GM21515 (cell line): Measurements from ENCODE around the gene TNFSF13.

Experiments used
- ATAC-seq: cut with Tn5 transposase; IDR thresholded peaks from one replicate; pipeline ENCODE4 v1.9.1; 2021; ENCODE audit not compliant: unreplicated experiment

Gene TNFSF13

DNA sequence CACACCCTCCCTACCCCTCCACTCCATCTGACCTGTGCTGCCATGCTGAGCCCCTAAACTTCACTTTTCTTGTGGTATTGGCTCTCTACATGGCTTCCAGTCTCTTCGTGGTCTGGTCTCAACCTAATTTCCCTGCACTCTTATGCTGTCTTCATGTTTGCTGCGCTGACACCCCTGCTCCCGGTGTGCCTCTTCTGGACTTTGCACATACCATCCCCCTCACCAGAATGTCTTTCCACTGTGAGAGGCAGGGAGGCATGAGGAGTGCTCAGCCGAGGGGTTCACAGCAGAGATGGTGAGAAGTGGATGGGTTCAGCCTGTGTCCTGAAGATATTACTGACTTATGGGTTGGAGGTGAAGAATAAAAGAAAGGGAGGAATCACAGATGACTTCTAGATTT, 7.2 kb upstream of the TNFSF13 start:
- ATAC-seq, result no peak

DNA sequence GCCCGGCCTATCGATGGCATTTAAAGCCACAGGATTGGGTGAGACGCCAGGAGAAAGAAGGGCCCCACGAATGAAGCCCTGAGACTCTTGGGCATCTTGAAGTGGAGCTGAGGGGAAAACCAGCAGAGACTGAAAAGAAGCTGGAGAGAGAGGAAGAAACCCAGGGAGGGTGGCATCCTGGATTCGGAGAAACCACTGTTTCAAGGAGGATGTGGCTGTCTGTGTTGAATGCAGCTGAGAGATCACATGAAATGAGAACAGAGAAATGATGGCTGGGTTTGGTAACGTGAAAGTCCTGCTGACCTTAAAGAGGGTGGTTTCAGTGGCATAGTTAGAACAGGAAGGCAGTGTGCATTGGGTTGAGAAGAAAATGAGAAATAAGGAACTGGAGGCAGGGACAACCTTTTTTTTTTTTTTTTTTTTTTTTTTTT, 5.9 kb upstream of the TNFSF13 start:
- no peak for ATAC-seq

DNA sequence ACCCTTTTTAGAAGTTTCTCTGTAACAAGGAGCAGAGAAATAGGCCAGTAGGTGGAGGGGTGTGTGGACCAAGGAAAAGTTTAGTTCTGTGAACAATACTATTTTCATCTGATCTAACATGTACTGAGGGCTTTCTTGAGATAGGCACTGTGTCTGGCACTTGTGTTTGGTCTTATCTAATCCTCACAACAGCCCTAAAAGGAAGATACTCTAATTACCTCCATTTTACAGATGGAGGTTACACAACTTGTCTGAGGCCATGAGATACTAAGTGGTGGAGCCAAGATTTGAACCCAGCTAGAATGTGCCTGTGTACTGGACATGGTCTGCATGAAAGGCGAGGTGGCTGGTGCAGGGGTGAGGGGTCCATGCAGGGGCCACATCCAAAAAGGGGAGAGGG, 5.2 kb upstream of the TNFSF13 start:
- no peak for ATAC-seq

DNA sequence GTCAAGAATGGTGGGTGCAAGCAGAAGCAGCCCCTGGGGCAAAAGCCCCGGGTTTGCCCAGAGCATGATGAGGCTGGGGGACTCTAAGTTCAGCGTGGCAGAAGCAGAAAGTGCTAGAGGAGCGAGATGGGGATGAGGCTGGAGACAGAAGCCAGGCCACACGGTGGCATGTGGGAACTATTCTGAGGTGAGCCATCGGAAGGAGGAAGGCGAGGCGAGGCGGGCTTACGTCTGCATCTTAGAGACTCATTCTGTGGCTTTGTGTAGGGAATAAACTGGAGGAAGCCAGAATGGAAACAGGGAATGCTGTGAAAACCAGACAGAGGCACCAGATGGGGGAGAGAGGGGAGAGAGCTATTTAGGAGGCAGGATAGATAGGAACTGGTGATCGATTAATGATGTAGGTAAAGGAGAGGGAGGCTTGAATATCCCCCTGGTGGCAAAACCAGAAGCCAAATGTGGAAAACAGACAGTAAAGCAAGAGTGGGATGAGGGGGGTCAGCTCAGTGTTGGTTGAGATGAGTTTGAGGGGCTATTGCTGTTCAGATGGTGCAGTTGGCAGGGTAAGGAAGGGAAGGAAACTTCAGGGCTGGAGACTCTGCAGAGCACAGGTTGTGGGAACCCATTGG, 3.1 kb upstream of the TNFSF13 start:
- ATAC-seq, result no peak

DNA sequence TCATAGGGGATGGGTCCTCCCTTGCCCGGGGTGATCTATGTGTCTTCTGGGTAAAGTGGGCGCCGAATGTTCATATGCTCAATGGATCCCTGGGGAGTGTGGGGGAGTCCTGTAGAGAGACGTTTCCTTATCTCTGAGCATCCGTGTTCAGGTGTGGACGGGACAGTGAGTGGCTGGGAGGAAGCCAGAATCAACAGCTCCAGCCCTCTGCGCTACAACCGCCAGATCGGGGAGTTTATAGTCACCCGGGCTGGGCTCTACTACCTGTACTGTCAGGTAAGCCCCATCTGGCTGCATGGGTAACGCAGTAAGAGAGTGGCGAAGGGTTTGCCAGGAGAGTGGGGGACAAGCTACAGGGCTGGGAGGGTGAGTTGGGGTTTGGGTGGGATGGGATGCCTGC, 1.9 kb upstream of the TNFSF13 start:
- no peak for ATAC-seq

DNA sequence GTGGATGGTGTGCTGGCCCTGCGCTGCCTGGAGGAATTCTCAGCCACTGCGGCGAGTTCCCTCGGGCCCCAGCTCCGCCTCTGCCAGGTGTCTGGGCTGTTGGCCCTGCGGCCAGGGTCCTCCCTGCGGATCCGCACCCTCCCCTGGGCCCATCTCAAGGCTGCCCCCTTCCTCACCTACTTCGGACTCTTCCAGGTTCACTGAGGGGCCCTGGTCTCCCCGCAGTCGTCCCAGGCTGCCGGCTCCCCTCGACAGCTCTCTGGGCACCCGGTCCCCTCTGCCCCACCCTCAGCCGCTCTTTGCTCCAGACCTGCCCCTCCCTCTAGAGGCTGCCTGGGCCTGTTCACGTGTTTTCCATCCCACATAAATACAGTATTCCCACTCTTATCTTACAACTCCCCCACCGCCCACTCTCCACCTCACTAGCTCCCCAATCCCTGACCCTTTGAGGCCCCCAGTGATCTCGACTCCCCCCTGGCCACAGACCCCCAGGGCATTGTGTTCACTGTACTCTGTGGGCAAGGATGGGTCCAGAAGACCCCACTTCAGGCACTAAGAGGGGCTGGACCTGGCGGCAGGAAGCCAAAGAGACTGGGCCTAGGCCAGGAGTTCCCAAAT, 1.3 kb upstream of the TNFSF13 start:
- ATAC-seq, result no peak

DNA sequence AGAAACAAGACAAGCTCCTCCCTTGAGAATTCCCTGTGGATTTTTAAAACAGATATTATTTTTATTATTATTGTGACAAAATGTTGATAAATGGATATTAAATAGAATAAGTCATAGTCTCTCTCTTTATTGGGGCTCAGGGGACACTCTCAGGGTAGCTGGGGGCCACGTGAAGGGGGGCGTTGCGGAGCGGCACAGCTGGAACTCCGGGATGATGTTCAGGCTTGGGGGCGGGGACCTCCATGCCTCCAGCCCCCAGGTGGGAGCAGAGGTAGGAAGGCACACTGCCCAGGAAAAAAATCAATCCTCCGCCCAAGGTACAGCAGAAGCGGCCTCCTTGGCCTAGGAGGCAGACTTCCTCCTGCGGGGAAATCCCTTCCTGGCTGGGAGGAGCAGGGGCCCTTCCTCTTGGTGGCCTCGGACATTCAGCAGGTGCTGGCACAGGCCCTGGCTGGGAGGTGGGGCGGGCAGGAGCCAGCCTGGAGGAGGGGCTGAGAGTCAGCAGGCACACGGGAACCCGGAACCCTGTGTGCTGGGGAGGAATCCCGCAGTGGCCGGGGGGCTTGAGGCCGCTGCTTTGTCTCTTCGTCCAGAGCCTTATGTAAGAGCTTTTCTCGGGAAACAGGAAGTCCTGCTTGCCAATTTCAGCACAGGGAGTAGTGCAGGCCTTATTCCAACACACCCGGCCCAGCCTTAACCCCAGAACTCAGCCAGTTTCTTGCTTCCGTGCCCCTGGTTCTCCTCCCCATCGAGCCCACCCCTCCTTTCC, 591 bp upstream of the TNFSF13 start:
- no peak for ATAC-seq

DNA sequence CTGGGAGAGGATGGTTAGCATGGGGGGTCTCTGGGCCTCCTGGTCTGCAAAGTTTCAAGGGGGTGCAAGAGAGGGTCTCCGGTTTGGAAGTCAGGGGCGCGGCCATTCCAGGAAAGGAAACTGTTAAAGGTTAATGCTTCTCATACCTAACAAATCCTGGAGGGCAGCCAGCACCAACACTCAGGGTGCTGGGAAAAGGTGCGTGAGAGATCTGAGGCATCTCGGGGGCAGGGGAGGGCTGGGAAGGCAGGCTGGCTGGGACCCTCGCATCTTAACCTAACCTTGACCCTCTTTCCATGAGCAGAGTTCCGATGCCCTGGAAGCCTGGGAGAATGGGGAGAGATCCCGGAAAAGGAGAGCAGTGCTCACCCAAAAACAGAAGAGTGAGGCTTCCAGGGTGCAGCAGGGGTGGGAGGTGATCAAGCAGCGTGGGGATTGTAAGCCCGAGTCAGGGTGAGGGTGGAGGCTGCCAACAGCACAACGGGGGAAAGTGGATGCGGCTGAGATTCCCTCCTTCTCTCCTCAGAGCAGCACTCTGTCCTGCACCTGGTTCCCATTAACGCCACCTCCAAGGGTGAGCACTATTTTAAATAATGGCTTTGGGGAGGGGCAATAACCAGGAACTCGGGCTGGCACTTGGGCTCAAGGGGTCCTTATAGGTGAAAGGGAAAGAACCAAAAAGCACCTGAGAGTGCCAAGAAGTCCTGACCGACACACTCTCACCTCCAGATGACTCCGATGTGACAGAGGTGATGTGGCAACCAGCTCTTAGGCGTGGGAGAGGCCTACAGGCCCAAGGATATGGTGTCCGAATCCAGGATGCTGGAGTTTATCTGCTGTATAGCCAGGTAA, 996 bp downstream of the TNFSF13 start:
- no peak for ATAC-seq

DNA sequence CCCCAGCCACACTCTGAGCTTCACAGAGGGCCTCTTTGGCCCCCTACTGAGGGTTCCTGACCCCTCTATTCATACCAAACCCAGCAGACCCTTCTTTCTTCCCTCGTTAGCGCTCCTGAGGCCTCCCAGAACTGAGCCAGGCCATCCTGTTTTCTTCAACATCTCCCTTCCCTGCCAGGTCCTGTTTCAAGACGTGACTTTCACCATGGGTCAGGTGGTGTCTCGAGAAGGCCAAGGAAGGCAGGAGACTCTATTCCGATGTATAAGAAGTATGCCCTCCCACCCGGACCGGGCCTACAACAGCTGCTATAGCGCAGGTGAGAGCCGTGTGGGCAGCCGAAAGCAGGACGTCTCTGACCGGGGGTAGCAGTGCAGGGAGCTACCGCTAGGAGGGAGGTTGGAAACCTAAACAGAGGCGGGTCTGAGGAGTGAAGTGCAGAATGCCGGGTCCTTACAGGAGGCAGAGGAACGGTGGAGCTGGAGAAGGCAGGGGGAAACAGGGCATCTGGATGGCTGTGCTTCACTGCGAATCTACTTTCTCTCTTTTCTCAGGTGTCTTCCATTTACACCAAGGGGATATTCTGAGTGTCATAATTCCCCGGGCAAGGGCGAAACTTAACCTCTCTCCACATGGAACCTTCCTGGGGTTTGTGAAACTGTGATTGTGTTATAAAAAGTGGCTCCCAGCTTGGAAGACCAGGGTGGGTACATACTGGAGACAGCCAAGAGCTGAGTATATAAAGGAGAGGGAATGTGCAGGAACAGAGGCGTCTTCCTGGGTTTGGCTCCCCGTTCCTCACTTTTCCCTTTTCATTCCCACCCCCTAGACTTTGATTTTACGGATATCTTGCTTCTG, 1.9 kb downstream of the TNFSF13 start:
- no peak for ATAC-seq

DNA sequence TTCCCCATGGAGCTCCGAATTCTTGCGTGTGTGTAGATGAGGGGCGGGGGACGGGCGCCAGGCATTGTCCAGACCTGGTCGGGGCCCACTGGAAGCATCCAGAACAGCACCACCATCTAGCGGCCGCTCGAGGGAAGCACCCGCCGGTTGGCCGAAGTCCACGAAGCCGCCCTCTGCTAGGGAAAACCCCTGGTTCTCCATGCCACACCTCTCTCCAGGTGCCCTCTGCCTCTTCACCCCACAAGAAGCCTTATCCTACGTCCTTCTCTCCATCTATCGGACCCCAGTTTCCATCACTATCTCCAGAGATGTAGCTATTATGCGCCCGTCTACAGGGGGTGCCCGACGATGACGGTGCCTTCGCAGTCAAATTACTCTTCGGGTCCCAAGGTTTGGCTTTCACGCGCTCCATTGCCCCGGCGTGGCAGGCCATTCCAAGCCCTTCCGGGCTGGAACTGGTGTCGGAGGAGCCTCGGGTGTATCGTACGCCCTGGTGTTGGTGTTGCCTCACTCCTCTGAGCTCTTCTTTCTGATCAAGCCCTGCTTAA, 2.6 kb downstream of the TNFSF13 start:
- peak; percentile 54 for ATAC-seq

DNA sequence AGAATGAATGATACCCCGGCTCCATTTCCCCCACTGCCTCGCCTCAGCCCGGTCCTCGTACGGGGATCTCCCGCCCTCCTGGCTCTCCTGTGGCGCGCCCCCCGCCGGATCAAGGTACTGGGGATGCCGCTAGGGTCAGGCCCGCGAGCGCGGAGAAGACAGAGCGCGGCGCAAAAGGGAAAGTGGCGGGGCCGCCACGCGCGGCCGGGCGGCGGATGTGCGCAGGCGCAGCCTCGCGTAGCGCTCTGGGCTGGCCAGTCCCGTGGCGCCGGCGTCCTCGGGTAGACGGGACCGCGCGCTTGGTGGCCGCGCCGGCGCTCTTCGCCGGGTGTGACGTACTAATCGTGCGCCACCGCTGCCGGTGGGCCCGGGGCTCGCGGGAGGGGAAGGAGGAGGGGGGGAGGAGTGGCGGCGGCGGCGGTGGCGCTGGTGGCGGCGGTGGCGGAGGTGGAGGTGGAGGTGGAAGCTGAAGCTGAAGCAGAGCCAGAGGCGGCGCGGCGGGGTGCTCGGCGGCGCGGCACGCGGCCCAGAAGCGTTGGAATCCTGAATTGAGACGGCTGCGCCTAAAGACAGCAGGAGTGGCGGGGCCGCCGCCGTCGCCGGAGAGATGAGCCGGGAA, 3.1 kb downstream of the TNFSF13 start, which contains the start of gene SENP3:
Gene SENP3 (plus strand): TSS at position 331 of the 619 bp plus-strand sequence. CDS start 1,158 bp downstream, outside the sequence.
- peak; percentile 55 for ATAC-seq

DNA sequence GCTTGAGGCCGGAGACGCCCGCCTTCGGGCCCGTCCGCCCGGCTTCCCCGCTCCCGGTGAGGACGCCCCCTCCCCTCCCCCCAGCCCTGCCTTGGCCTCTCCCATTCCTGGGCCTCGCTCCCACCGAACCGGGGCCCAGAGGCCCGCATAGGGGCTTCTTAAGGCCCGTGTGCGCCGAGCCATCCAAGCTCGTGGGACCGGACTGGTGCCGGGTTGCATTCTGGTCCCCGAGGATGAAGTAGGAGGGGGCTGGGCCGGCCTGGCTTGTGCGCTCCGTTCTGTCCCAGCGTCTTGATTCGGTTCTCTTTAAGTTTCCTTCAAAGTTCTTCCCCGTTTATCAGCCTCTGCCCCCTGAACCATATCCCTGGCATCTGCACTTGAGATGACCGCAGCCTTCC, 3.7 kb downstream of the TNFSF13 start:
- ATAC-seq, result no peak

DNA sequence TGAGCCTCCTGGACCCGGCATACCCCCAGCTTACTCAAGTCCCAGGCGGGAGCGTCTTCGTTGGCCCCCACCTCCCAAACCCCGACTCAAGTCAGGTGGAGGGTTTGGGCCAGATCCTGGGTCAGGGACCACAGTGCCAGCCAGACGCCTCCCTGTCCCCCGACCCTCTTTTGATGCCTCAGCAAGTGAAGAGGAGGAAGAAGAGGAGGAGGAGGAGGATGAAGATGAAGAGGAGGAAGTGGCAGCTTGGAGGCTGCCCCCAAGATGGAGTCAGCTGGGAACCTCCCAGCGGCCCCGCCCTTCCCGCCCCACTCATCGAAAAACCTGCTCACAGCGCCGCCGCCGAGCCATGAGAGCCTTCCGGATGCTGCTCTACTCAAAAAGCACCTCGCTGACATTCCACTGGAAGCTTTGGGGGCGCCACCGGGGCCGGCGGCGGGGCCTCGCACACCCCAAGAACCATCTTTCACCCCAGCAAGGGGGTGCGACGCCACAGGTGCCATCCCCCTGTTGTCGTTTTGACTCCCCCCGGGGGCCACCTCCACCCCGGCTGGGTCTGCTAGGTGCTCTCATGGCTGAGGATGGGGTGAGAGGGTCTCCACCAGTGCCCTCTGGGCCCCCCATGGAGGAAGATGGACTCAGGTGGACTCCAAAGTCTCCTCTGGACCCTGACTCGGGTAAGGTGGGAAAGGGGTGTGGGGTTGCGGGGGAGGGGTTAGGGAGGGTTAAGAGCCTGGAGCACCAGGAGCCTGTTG, 4.7 kb downstream of the TNFSF13 start:
- no peak for ATAC-seq

DNA sequence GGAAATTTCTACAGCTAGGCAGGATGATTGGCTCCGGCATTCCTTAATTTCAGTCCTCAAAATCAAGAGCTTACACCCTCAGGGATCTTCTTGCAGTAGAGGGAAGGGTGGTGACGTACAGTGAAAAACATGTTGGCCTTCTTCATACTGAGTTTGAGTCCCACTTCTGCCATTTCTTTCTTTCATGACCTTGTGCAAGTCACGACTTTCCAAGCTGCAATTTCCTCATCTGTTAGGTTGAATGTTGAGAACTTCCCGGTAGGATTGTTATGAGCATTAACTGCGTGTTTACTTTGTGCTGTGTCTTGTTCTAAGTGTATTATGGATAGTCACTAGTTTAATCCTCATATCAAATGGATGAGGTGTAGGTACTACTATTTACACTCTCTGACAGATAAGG, 11.0 kb downstream of the TNFSF13 start:
- ATAC-seq, result no peak

DNA sequence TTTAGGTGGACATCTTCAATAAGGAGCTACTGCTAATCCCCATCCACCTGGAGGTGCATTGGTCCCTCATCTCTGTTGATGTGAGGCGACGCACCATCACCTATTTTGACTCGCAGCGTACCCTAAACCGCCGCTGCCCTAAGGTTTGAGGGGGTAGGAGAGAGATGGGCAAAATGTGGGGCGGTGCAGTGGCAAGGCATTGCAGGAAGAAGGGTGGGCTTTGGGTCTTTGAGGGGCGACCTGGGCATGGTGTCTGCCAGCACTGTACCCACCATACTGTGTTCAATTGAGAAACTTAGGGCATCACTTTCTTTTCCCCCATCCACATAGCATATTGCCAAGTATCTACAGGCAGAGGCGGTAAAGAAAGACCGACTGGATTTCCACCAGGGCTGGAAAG, 11.8 kb downstream of the TNFSF13 start:
- no peak for ATAC-seq

DNA sequence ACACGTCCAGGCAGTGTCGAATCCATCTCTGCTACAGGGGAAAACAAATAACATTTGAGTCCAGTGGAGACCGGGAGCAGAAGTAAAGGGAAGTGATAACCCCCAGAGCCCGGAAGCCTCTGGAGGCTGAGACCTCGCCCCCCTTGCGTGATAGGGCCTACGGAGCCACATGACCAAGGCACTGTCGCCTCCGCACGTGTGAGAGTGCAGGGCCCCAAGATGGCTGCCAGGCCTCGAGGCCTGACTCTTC, 13.7 kb downstream of the TNFSF13 start:
- no peak for ATAC-seq

DNA sequence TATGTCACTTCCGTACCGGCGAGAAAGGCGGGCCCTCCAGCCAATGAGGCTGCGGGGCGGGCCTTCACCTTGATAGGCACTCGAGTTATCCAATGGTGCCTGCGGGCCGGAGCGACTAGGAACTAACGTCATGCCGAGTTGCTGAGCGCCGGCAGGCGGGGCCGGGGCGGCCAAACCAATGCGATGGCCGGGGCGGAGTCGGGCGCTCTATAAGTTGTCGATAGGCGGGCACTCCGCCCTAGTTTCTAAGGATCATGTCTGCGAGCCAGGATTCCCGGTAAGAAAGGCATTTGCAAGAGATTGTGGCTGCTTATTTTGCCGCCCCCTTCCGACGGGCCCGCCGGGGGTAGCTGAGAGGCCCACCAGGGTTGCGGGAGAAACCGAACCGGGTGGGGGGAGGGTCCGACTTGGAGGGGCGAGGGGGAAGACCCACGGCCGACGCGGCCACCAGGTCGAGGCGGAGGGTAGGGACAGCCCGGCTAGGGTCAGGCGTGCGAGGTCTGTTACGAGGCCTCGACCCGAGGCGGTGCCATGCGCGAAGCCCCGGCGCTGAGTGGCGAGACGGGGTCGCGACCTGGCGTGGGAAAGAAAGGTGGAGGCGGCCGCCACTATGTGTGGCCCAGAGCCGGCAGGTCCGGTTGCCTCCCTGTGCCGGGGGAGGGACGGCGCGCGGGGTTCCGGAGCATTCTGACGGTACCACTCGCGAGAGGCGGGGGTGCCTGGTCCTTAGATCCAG, 14.2 kb downstream of the TNFSF13 start:
- ATAC-seq, result peak; percentile 86

DNA sequence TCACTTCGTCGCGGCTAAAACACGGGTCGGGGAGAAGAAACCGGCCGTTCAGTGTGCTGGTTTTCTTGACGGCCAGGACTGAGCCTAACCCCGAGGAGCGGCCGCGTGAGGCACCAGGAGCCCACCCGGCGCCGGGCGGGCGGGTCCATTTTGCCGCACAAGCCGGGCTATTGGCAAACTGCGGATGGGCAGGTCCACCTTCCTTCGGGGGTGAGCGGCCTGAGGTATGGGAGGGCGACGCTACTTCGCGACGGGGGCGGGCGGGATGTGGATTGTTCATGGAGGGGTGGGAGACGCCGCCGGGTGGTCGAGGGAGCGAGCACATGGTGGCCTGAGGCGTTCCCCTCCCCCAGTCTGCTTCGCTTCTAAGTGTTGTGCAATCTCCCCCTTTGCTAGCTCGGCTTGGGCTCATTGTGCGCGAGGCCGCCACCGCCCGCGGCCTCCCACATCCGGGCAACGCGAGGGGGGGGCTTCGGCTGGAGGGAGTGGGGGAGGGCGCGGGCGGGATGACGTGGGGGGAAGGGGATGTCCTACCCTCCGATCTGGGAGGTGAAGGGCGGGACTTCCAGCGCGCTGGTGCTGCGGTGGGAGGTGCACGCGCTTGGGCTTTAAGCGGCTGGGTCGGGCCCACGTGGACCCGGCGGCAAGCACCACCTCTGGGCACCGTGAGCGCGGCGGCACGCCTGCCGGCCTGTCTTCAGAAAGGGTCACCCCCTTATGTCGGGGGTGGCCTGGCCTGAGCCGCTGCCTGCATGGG, 15.0 kb downstream of the TNFSF13 start:
- no peak for ATAC-seq
